DND-41 (cell line): Measurements from ENCODE around the gene MXRA5.
"Not testable (repeated sequence)": the region's sequence is repeated elsewhere in the genome, so short reads cannot be mapped to it uniquely, and the experiment has no call there.

Experiments
- EZH2 ChIP-seq: IDR thresholded peaks from 3 replicates; pipeline ENCODE4 v1.6.1; 2012; ENCODE audit warnings: borderline replicate concordance, low read depth, mild to moderate bottlenecking, moderate library complexity, low read length, inconsistent platforms; ENCODE audit not compliant: severe bottlenecking
- TF ChIP-seq, protein P1 (sequence below): IDR thresholded peaks from 2 replicates; pipeline ENCODE4 v1.5.1; 2012; ENCODE audit warnings: borderline replicate concordance, low read length, moderate library complexity, mild to moderate bottlenecking; ENCODE audit not compliant: poor library complexity, severe bottlenecking; ENCODE audit errors: extremely low read depth

GRCh38 chrX:3375878-3376508 lies 29.5 kb upstream of the MXRA5 start:
- not testable (repeated sequence) for TF ChIP-seq EZH2
- TF ChIP-seq, protein P1, sequence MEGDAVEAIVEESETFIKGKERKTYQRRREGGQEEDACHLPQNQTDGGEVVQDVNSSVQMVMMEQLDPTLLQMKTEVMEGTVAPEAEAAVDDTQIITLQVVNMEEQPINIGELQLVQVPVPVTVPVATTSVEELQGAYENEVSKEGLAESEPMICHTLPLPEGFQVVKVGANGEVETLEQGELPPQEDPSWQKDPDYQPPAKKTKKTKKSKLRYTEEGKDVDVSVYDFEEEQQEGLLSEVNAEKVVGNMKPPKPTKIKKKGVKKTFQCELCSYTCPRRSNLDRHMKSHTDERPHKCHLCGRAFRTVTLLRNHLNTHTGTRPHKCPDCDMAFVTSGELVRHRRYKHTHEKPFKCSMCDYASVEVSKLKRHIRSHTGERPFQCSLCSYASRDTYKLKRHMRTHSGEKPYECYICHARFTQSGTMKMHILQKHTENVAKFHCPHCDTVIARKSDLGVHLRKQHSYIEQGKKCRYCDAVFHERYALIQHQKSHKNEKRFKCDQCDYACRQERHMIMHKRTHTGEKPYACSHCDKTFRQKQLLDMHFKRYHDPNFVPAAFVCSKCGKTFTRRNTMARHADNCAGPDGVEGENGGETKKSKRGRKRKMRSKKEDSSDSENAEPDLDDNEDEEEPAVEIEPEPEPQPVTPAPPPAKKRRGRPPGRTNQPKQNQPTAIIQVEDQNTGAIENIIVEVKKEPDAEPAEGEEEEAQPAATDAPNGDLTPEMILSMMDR, result not testable (repeated sequence)
